ENCODE measurements around the gene TTLL12.

The TTLL12 gene

DNA sequence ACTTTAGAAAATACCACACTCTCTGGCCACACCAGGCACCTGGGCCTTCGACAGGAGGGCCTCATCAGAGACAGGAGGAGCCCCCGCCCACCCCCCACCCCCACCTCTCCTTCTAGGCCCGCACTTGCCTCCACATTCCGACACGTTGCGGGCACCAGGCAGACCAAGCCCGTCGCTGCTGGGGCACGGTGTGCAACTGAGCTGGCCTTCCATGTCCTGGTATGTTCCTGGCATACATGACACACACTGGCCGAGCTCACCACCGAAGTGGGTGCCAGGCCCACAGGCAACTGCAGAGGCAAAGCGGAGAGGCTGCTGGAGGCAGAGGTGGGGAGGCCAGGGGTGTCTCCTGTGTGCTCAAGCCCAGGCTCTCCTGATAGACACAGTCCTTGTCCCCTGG, 27.0 kb upstream of the TTLL12 start:
- Histone ChIP-seq H3K9me3 (ENCODE audit: control insufficient read depth, low read length) (no peaks in the 10 kb centered on the region), H3K4me3 (ENCODE audit: insufficient read depth, low read depth, low read length) (no peak overlapping the region), H3K27ac (ENCODE audit: insufficient read depth, low read depth, low read length, poor library complexity, severe bottlenecking) (no peak overlapping the region), H3K27me3 (ENCODE audit: control insufficient read depth, insufficient read depth, low read length, poor library complexity, severe bottlenecking) (no peaks in the 10 kb centered on the region), H3K4me1 (ENCODE audit: control insufficient read depth, insufficient read depth, low read length) (peaks cover 11% of the 10 kb centered on the region), H3K36me3 (ENCODE audit: control insufficient read depth, insufficient read depth, low read length) (no peaks in the 10 kb centered on the region)
- 91 to 92% methylated on average over 11 of the region's 12 CpGs for WGBS, 2 experiments

DNA sequence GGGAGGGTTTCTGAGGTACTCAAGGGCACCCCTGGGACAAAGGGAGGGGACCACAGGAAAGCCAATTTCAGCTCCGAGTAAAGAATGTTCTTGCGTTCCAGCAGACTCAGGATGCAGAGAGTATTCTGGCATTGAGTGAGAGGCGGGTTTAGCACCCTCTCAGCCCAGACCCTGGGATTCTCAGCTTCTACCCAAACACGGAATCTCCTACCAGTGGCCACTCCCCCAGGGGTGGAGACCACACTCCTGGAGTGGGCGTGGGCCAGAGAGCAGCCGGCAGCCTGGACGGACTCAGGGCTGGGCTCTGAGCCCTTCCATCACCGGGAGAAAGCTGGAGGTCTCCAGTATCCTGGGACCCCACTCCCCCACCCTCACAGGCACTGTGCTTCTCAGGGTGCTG, 26.1 kb upstream of the TTLL12 start:
- H3K27me3 ChIP-seq (ENCODE audit: control insufficient read depth, insufficient read depth, low read length, poor library complexity, severe bottlenecking), result no peaks in the 10 kb centered on the region
- 27 to 30% methylated on average over 8 of the region's 8 CpGs for WGBS, 2 experiments
- H3K27ac ChIP-seq (ENCODE audit: insufficient read depth, low read depth, low read length, poor library complexity, severe bottlenecking), result no peak overlapping the region
- peaks cover 11% of the 10 kb centered on the region for H3K4me1 ChIP-seq (ENCODE audit: control insufficient read depth, insufficient read depth, low read length)
- no peaks in the 10 kb centered on the region for H3K36me3 ChIP-seq (ENCODE audit: control insufficient read depth, insufficient read depth, low read length)
- H3K4me3 ChIP-seq (ENCODE audit: insufficient read depth, low read depth, low read length), result no peak overlapping the region
- H3K9me3 ChIP-seq (ENCODE audit: control insufficient read depth, low read length), result no peaks in the 10 kb centered on the region

DNA sequence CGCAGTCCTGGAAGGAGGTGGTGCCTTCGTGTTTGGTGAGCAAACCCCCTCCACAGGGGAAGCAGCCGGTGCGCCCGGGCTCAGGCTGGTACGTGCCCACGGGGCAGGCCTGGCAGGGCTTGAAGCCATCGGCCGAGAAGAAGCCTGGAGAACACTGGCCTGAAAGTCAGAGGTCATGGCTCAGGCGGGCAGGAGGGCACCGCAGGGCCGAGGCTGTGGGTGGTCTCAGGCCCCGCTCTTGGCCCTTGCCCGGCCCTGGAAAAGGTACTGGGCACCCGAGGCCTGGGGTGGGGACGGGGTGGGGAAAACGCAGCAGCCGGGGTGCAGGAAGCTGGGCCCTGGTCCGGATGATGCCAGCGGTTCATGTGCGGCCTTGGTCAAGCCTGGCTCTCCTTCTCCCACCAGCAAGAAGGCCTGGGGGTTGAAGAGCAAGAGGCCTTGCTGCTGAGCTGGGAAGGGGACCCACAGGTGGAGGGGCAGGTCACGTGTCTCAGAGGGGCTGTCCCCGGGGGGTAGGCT, 25.6 kb upstream of the TTLL12 start:
- 94% methylated on average over 23 of the region's 23 CpGs for WGBS, 2 experiments
- Histone ChIP-seq H3K4me1 (ENCODE audit: control insufficient read depth, insufficient read depth, low read length) (peaks cover 11% of the 10 kb centered on the region), H3K36me3 (ENCODE audit: control insufficient read depth, insufficient read depth, low read length) (no peaks in the 10 kb centered on the region), H3K9me3 (ENCODE audit: control insufficient read depth, low read length) (no peaks in the 10 kb centered on the region), H3K4me3 (ENCODE audit: insufficient read depth, low read depth, low read length) (no peak overlapping the region), H3K27me3 (ENCODE audit: control insufficient read depth, insufficient read depth, low read length, poor library complexity, severe bottlenecking) (no peaks in the 10 kb centered on the region), H3K27ac (ENCODE audit: insufficient read depth, low read depth, low read length, poor library complexity, severe bottlenecking) (no peak overlapping the region)

DNA sequence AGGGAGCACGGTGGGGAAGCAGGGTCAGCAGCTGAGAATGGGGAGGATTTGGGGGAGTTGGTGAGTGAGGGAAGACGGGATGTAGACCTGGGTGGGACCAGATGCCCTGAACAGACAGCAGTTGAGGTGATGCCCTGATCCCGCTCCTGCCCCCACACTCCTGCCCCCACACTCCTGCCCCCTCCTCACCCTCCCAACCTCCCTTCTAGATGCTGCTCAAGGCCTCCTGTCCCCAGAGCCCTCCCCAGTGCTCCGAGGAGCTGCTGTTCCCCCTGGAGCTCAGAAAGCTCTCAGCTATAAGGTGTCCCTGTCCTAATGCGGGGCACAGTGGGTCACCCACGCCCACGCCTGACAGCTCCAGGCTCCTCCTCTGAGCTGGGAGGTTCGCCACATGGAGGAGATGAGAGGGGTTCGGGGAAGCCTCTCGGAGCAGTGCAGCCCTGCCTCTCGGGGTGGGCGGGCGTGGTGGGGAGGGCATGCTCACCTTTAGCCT, 25.1 kb upstream of the TTLL12 start:
- H3K9me3 ChIP-seq (ENCODE audit: control insufficient read depth, low read length), result no peaks in the 10 kb centered on the region
- peaks cover 11% of the 10 kb centered on the region for H3K4me1 ChIP-seq (ENCODE audit: control insufficient read depth, insufficient read depth, low read length)
- no peak overlapping the region for H3K27ac ChIP-seq (ENCODE audit: insufficient read depth, low read depth, low read length, poor library complexity, severe bottlenecking)
- H3K27me3 ChIP-seq (ENCODE audit: control insufficient read depth, insufficient read depth, low read length, poor library complexity, severe bottlenecking), result no peaks in the 10 kb centered on the region
- no peaks in the 10 kb centered on the region for H3K36me3 ChIP-seq (ENCODE audit: control insufficient read depth, insufficient read depth, low read length)
- no peak overlapping the region for H3K4me3 ChIP-seq (ENCODE audit: insufficient read depth, low read depth, low read length)
- WGBS, 2 experiments, result 91 to 95% methylated on average over 13 of the region's 13 CpGs

DNA sequence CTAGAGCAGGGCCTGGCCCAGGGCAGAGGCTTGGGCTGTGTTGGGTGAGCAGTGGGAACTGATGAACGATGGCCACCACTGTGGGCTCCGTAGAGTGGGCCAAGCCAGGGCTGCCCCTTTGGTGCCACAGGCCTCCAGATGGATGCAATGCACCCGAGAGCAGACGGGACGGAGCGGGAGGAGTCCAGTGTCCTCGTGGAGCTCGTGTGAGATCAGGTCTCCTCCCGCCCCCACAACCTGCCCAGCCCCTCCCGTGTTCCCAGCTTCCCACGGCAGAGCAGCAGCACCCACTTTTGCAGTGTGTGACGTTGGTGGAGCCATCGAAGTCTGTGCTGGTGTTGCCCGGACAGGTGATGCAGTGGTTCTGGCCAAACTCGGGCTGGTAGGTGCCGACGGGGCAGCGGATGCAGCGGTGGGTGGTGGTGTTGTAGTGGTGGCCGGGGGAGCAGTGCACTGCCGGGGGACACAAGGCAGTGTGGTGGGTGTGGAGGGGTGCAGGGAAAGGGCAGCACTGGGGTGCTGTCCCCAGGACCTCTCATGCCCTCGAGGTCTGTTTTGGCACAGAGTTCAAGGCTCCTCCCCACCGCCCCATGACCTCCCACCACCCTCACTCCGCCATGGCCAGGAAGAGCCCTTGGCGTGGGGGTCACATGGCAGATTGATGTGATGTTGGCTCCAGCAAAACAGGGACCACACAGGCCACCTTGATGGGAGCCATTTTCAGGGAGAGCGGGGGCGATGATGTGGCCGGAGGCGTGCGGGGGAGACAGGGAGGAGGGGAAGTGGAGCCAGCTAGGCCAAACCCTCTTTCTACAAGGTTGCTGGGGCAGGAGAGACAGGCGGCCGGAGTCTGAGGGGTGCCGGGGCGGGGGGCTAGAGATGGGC, 23.9 kb upstream of the TTLL12 start:
- Histone ChIP-seq H3K36me3 (ENCODE audit: control insufficient read depth, insufficient read depth, low read length) (no peaks in the 10 kb centered on the region), H3K9me3 (ENCODE audit: control insufficient read depth, low read length) (no peaks in the 10 kb centered on the region), H3K27me3 (ENCODE audit: control insufficient read depth, insufficient read depth, low read length, poor library complexity, severe bottlenecking) (no peaks in the 10 kb centered on the region), H3K4me1 (ENCODE audit: control insufficient read depth, insufficient read depth, low read length) (peaks cover 15% of the 10 kb centered on the region), H3K27ac (ENCODE audit: insufficient read depth, low read depth, low read length, poor library complexity, severe bottlenecking) (no peak overlapping the region), H3K4me3 (ENCODE audit: insufficient read depth, low read depth, low read length) (no peak overlapping the region)
- WGBS, 2 experiments, result 94% methylated on average over 34 of the region's 34 CpGs

DNA sequence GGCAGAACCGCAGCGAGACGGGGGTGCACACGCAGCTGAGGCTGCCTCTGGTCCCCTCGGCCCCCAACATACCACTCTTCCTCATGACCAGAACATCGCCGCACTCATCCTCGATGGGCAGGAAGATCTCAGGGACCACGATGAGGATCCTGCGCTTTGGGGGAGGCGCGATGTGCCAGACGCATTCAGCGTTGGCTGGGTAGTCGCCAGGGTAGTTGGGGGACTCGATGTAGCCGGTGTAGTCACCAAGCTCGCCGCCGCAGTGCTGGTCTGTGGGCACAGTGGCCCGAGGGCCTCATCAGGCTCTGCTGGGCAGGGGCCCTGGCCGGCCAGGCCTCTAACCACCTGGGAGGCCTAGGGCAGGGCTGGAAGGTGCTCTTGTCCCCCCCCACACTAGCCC, 23.0 kb upstream of the TTLL12 start:
- Histone ChIP-seq H3K27me3 (ENCODE audit: control insufficient read depth, insufficient read depth, low read length, poor library complexity, severe bottlenecking) (no peaks in the 10 kb centered on the region), H3K4me3 (ENCODE audit: insufficient read depth, low read depth, low read length) (no peak overlapping the region), H3K36me3 (ENCODE audit: control insufficient read depth, insufficient read depth, low read length) (no peaks in the 10 kb centered on the region), H3K4me1 (ENCODE audit: control insufficient read depth, insufficient read depth, low read length) (peaks cover 15% of the 10 kb centered on the region), H3K9me3 (ENCODE audit: control insufficient read depth, low read length) (no peaks in the 10 kb centered on the region), H3K27ac (ENCODE audit: insufficient read depth, low read depth, low read length, poor library complexity, severe bottlenecking) (no peak overlapping the region)
- WGBS, 2 experiments, result 90 to 91% methylated on average over 22 of the region's 22 CpGs

DNA sequence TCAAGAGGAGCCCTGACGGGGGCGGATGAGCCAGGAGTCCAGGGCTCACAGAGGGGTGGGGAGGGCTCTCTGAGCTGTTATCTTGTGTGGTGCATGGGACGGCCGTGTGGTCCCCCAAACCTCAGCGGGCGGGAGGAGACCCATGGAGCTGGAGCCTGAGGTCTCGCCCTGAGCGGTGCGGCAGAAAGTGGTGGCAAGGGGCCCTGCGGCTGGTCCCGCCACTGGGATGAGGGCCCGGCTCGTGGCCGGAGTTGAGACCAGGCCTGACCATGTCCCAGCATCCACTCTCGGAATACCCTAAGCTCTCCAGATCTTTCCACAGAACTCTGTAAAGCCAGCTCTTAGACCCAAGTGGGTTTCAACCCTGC, 22.6 kb upstream of the TTLL12 start:
- Histone ChIP-seq H3K4me3 (ENCODE audit: insufficient read depth, low read depth, low read length) (no peak overlapping the region), H3K9me3 (ENCODE audit: control insufficient read depth, low read length) (no peaks in the 10 kb centered on the region), H3K4me1 (ENCODE audit: control insufficient read depth, insufficient read depth, low read length) (peaks cover 15% of the 10 kb centered on the region), H3K27me3 (ENCODE audit: control insufficient read depth, insufficient read depth, low read length, poor library complexity, severe bottlenecking) (no peaks in the 10 kb centered on the region), H3K36me3 (ENCODE audit: control insufficient read depth, insufficient read depth, low read length) (no peaks in the 10 kb centered on the region), H3K27ac (ENCODE audit: insufficient read depth, low read depth, low read length, poor library complexity, severe bottlenecking) (no peak overlapping the region)
- 93 to 95% methylated on average over 15 of the region's 15 CpGs for WGBS, 2 experiments

DNA sequence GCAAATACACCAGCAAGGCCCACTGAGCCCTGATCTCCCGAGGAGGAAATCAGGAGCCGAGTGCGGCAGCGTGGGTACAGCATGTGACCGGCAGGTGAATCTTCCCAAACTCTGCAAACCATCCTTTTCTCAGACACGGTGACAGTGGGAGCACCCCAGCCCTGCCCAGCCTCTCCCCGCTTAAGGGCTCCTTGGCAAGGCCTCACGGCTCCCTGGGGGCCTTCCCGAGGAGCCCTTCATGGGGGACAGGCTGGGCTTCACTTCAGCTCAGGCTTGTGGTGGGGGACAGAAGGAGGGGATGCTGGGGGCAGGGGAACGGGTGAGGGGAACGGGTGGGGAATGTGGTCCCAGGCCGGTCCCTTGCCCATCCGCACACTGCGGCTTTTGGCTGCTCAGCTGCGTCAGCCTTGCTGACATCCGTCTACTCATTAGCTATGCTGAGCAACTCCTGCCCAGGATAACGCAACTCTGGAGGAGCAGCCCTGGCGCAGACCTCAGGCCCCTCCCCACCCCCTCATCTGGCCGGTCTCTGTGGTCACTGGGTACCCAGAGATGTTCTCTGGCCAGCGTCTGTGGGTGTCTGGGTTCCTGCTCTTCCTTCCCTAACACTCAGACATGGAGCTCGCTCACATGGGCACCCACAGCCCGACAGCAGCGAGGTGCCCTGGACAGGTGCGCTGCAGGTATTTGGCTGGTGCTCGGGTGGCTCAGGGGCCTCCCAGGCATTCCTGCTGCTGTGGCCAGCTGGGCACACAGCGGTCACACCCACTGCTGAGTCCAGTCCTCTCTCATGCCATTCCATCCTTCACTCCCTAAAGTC, 22.0 kb upstream of the TTLL12 start:
- WGBS, 2 experiments, result 94 to 95% methylated on average over 26 of the region's 26 CpGs

DNA sequence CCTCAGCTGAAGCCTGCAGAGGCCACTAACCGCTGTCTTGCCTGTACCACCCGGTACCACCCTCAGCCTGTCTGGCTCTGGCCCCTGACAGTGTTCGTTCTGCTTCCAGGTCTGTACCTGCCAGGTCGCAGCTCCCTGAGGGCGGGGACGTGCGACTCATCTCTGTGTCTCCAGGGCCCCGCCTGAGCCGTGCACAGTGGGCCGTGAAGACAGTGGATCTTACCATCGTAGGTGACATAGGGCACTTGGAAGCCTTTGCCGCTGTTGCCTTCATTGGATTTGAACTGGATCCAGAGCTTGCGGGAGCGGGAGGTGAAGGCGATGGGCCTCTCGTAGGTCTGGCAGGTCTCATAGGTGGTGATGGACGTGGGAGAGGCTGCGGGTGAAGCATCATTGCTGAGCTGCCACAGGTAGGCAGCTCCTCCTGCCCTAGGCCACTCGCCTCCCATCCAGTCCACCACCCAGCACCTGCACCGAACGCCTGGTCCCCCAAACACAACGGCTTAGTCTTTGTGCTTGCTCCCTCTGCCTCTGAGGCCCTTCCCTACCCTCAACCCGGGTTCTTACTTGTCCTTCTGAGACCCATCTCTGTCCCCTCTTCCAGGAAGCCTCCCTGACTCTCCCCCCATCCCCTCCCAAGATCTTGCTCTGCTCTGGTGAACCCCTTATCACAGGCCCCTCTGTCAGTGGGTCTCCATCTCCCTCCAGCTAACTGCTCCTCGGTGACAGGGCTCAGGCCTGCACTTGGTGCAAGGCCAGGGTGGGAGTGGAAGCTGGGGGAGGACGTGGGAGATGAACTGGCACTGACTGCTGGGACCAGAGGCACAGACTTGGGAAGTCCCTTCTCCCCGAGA, 21.1 kb upstream of the TTLL12 start:
- no peaks in the 10 kb centered on the region for H3K9me3 ChIP-seq (ENCODE audit: control insufficient read depth, low read length)
- H3K36me3 ChIP-seq (ENCODE audit: control insufficient read depth, insufficient read depth, low read length), result no peaks in the 10 kb centered on the region
- peaks cover 9% of the 10 kb centered on the region for H3K4me1 ChIP-seq (ENCODE audit: control insufficient read depth, insufficient read depth, low read length)
- no peak overlapping the region for H3K4me3 ChIP-seq (ENCODE audit: insufficient read depth, low read depth, low read length)
- 93 to 94% methylated on average over 26 of the region's 26 CpGs for WGBS, 2 experiments
- no peaks in the 10 kb centered on the region for H3K27me3 ChIP-seq (ENCODE audit: control insufficient read depth, insufficient read depth, low read length, poor library complexity, severe bottlenecking)
- no peak overlapping the region for H3K27ac ChIP-seq (ENCODE audit: insufficient read depth, low read depth, low read length, poor library complexity, severe bottlenecking)

More for the DNA sequence above, 22.0 kb upstream of the TTLL12 start:
- peaks cover 15% of the 10 kb centered on the region for H3K4me1 ChIP-seq (ENCODE audit: control insufficient read depth, insufficient read depth, low read length)
- H3K27me3 ChIP-seq (ENCODE audit: control insufficient read depth, insufficient read depth, low read length, poor library complexity, severe bottlenecking), result no peaks in the 10 kb centered on the region
- H3K4me3 ChIP-seq (ENCODE audit: insufficient read depth, low read depth, low read length), result no peak overlapping the region
- no peaks in the 10 kb centered on the region for H3K9me3 ChIP-seq (ENCODE audit: control insufficient read depth, low read length)
- no peak overlapping the region for H3K27ac ChIP-seq (ENCODE audit: insufficient read depth, low read depth, low read length, poor library complexity, severe bottlenecking)
- H3K36me3 ChIP-seq (ENCODE audit: control insufficient read depth, insufficient read depth, low read length), result no peaks in the 10 kb centered on the region

All from ectodermal cell (in vitro differentiated cells).